GM18867 (cell line): ENCODE data around the gene BSN.

ENCODE experiments used
- ATAC-seq: cut with Tn5 transposase; IDR thresholded peaks from one replicate; pipeline ENCODE4 v1.9.1; 2021; ENCODE audit warnings: mild to moderate bottlenecking, moderate library complexity; ENCODE audit not compliant: unreplicated experiment

The BSN gene

DNA sequence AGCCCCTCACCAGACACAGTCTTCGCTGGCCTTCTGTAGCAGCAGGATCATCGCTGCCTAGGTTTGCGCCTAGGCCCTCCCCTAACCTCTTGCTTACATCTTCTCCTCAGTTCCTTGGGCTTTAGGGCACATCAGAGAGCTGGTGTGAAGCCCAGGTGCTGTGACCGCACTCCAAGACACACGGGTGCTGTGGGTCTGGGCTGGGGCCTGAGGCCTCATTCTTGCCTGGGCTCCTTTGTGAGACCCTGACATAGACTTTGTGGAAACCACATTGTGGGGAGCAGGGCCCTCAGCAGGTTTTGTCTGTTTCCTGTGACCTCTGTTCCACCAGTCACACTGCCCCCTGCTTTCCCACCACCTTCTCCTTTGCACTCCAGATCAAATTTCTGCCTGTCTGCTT, 157.2 kb downstream of the BSN start:
- ATAC-seq: no peak

DNA sequence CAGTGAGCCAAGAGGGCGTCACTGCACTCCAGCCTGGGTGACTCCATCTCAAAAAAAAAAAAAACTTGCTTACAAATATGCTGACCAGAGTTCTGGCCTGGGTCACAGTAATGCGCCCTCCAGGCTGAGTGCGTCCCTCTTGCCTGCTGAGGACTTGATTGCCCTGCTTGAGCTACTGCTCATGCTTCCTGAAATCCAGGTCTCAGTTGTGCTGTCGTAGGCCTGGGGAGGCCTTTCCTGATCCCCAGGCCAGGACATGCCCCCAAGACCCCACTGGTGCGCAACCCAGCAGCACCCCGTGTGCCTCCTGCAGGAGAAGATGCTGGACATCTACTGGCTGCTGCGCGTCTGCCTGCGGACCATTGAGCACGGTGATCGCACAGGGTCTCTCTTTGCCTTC, 157.9 kb downstream of the BSN start:
- ATAC-seq: no peak

DNA sequence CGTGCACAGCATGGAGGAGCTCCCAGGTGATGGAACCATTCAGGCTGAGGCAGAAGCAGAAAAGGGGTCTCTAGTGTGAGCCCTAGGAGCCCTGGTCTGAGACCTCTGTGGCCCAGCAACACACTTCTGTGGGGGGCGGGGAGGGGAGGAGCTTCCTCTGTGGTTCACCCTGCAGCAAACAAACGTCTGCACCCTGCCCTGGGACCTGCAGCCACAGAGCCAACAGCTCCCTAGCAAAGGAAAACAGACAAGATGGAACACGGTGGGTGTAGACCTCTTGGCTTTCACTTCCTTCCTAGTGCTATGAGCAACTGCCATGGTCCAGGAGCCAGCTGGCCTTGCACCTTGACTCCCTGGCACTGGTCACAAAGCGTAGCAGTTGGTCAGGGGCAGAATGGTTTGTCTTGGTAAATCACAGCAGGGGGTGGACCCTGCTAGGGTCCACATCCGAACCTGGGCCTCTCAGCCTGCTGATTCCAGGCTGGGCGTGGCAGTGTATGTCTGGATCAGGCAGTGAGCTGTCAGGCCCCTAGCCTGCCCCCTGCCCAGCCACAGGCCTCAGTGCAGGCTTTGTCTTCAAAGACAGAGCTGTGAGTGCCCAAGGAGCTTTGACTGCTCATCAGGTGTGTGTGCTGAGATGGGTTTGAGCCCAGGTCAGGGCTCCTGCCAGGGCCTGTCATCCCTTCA, 158.5 kb downstream of the BSN start:
- ATAC-seq: no peak

DNA sequence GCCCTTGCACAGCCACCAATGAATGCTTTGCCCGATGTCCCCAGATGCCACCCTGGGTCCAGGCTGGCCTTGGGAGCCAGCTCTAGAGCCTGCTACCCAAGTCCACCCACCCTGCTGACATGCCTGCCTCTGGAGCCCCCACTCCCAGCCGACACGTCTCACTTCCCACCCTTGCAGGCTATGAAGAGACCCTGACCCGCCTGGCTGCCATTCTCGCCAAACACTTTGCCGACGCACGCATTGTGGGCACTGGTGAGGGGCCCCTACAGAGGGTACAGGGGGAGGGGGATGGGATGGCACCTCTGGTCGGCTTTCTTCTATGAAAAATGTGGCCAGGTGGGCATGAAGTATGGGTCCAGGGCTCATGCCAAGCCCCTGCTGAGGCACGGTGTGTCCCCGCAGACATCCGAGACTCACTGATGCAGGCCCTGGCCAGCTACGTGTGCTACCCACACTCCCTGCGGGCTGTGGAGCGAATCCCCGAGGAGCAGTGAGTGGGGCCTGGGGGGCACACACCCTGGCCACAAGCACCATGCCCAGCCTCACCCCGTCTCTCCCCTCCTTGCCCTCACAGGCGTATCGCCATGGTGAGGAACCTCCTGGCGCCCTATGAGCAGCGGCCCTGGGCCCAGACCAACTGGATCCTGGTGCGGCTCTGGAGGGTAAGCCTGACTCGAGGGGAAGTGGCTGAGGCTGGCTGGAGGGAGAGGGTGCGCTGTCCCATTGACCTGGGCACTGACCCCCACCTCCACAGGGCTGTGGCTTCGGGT, 159.2 kb downstream of the BSN start:
- no peak for ATAC-seq

DNA sequence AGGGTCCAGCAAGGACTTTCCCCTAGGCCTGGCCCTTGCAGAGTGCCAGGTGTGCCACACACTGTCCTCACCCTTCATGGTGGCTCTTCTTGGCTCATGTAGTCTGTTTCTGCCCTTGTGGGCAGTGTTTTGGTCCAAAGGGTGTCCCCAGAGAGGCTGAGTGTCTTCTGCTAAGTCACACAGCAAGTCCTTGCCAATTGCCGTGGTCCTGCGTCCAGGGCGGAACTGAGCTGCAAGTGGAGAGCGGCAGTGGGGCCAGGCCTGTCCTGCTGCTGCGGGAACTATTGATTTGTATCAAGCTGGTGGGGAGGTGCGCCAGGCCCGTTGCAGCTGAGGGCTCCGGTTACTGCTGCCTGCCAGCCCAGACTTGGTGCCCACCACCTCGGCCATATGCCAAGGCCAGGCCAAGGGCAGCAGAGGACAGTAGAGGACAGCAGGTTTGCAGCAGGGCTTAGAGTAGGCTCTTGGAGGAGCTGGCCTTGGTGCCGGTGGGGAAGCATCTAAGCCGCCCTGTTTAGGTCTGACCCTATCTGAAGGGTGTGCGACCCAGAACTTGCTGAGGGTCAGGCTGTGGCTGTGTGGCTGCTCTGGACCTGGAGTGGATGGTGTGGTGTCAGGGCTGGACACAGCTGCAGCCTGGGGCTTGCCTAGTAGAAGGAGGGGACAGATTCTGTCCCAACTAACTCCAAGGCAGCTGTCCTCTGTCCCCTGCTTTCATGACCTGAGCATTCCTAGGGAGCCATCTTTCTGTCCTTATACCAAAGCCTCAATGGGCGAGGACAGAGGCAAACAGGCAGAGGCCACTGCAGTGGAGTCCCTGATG, 160.7 kb downstream of the BSN start:
- no peak for ATAC-seq

DNA sequence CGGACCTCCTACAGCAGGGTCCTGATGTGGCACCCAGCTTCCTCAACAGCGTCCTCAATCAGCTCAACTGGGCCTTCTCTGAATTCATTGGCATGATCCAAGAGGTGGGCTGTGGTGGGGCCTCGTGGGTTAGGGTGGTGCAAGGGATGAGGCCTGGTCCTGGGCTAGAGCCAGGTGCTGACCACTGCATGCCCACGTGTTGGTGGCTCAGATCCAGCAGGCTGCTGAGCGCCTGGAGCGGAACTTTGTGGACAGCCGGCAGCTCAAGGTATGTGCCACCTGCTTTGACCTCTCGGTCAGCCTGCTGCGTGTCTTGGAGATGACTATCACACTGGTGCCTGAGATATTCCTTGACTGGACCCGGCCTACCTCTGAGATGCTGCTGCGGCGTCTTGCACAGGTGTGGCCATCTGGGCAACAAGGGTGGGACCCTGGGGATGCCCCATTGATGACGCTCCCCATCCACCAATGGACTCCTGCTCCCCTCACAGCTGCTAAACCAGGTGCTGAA, 161.4 kb downstream of the BSN start:
- ATAC-seq: no peak

DNA sequence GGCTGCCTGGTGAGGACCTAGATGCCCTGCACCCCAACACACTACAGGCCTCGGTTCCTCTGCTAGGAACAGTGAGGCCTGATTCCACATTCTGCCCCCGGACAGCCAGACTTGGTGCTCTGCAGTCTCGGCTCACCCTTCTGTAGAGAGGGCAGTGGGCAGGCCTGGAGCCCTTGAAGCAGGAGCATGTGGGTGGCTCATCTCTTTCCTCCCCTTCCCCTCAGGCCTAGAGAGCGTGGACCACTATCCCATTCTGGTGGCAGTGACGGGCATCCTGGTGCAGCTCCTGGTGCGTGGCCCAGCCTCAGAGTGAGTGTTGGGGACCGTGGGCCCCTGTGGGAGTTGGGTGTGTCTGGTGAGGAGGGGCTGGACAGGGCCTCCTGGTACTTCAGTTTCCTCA, 161.9 kb downstream of the BSN start:
- ATAC-seq: no peak

DNA sequence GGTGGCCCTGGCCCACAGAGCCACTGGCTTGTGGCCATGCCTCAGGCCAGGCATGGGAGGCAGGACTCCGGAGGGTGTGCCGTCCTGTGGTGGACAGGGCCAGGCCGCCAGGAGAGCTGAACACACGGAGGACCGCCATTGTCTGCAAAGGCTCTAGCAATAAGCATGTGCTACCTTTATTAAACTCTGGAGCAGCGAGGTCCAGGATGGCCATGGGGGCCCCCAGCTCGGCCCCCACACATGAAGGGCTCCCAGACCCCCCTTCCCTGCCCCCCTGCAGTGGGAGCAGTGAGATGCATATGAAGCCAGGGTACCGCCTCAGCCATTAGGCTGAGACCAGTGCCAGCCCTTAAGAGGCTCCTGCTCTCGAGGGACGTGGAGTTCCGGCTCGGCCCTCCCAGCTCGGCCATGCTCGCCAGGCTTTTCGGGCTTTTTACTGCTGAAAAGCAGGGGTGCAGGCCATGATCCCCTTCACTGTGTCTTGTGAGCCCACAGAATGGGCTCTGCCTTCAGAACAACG, 162.5 kb downstream of the BSN start:
- ATAC-seq: no peak

DNA sequence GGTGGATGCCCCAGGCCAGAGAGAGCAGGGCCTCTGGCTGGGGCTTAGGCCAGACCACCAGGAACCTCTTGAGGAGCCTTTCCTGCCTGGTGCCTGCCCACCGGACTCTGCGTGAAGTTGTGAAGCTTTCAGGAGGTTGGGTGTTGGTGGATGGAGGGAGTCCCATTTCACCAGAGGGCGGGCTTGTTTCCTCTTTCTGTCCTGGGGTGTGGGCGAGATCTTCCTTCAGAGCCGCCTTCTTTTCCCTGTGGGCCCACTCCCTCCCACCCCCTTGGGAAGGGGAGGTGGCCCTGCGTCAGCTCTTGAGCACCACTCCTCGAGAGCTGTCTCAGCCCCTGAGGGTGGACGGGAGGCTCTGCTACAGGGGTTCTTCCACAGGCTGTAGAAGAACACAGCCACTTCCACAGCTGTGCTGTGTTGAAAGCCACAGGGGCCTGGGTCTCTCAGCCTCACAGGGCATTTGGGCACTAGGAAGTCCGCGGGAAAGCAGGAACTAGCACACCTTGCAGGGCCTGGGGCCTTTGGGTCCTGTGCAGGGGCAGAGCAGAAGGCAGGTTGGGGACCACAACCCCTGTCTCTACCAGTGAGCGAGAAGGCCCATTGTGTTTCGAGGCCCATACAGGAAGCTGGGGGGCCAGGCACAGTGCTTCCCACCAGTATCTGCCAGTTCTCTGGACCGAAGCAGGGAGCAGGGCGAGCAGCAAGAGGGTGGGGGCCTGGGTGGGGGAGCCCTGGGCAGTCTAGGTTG, 163.1 kb downstream of the BSN start:
- ATAC-seq: no peak

DNA sequence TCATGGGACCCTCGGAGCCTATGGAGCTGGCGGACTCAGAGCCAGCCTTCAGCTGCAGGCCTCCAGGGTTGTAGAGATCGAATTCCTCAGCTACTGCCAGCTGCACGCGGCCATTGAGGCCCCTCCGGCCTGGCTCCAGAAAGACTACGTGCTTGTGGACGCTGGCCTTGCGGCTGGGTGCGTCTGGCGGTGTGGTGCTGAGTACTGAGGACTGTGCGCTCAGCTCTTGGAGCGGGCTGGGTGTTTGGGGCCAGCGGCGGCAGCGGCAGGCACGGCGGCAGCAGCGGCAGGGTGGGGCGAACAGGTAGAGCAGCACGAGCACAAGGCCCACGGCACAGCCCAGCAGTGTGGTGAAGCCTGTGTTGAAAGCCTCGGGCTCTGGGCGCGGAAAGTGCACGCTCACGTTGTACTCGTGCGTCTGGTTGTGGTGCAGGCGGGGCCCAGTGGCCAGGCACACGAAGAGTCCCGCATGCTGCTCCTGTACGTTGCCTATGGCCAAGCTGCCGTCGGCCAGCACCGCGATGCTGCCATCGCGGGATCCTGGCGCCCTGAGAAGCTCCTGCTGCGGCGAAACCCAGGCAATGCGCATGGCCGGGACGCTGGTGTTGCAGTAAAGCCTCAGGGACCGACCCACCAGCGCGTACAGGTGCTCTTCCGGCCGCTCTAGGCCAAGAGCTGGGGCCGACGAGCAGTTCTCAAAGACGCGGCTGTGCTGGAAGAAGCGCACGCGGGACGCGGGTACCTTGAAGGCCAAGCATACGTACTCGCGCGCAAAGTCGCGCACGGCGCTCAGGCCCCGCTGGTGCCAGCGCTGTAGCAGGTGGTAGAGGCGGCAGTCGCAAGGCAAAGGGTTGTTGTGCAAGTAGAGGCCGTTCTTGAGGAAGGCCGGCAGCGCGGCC, 163.9 kb downstream of the BSN start:
- ATAC-seq: no peak

DNA sequence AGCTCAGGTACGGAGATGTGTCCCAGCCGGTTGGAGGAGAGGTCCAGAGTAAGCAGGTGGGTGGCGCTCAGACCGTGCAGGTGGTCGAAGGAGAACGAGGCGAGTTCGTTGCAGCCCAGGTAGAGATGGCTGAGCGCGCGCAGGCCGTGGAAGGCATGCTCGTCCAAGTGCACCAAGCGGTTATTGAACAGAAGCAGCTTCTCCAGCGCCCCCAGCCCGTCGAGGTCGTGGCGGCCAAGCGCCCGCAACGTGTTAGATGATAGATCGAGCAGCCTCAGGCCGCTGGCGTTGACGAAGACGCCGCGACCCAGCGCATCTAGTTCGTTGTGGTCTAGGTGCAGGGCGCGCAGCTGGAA, 164.6 kb downstream of the BSN start:
- ATAC-seq: no peak

DNA sequence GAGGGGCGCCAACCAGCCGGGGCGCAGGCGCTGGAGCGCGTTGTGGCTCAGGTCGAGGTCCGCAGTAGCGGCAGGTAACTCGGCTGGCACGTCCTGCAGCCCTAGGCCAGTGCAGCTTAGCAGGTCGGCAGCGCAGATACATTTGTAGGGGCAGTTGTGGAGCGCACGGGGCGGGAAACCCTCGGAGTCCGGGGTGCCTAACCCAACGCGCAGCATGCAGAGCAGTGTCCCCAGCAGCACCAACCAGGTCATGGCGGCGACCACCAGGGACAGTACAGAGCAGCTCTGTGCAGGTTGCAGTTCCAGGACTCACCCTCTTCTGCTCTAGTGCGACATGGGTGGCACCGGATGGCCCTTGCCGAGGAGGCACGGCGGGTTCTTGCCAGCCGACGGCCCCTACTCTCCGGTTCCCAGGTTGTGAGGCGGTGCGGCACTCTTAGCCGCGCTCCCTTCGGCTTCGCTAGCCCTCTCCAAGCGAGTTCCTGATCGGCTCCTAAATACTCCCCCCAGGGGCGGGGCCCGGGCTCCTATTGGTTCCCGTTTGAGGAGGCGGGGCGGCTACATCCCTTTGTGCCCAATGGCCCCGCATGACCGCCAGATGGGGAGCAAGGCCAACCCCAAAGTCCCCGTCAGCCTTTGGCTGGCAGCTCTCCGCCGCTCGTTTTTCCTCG, 165.1 kb downstream of the BSN start, which contains the start of gene AMIGO3:
AMIGO3 (minus strand) TSS at position 471 of the 671 bp plus-strand sequence; CDS start at position 252, 219 bp downstream.
- peak; percentile 38 for ATAC-seq
